Upper lobe of left lung (tissue), 6 donors: ENCODE results near the gene DEFB124. TPM values are rescaled to one million over a fixed set of nuclear protein-coding genes. Genes with fewer than 3 reads are reported as not detected.

Source experiments
- ATAC-seq, 2 donors: fragments of 200-7000 bp; cut with Tn5 transposase; one replicate each; pipeline ENCODE4 v1.9.1; 2022; ENCODE audit warnings: mild to moderate bottlenecking in 2 of 2, moderate library complexity in 2 of 2; ENCODE audit not compliant: low FRiP score in 2 of 2
- DNase-seq, 2 donors: peaks; one replicate each; pipeline ENCODE4 v3.0.0-alpha.2; 2019 to 2020
- H3K27ac ChIP-seq, 4 donors: fragments of 200-600 bp; sonication (generic); one replicate each; pipeline ENCODE4 v1.5.1; 2016 to 2019
- H3K27me3 ChIP-seq, 4 donors: fragments of 200-600 bp; sonication (generic); one replicate each; pipeline ENCODE4 v1.5.1; 2017 to 2019
- H3K36me3 ChIP-seq, 4 donors: fragments of 200-600 bp; sonication (generic); one replicate each; pipeline ENCODE4 v1.5.1; 2016 to 2019
- H3K4me1 ChIP-seq, 4 donors: fragments of 200-600 bp; sonication (generic); one replicate each; pipeline ENCODE4 v1.5.1; 2018 to 2019
- H3K4me3 ChIP-seq, 4 donors: fragments of 200-600 bp; sonication (generic); one replicate each; pipeline ENCODE4 v1.5.1; 2017 to 2019; ENCODE audit warnings: mild to moderate bottlenecking in 2 of 4, moderate library complexity in 1 of 4
- H3K9me3 ChIP-seq, 4 donors: fragments of 200-600 bp; sonication (generic); one replicate each; pipeline ENCODE4 v1.5.1; 2018 to 2019
- EP300 ChIP-seq, 4 donors: sonication (generic); formaldehyde crosslinking; IDR thresholded peaks; one replicate each; pipeline ENCODE4 v1.5.1; 2017; ENCODE audit warnings: antibody characterized with exemption in 4 of 4, control low read depth in 2 of 4
- POLR2A ChIP-seq, 4 donors: fragments of 450-650 bp; IDR thresholded peaks; one replicate each; pipeline ENCODE4 v1.5.1; 2016 to 2017; ENCODE audit warnings: antibody characterized with exemption in 4 of 4, mild to moderate bottlenecking in 2 of 4
- POLR2AphosphoS5 ChIP-seq, 2 donors: sonication (generic); formaldehyde crosslinking; IDR thresholded peaks; one replicate each; pipeline ENCODE4 v1.5.1; 2017; ENCODE audit warnings: antibody characterized with exemption in 2 of 2
- WGBS, 2 donors: methylation state at CpG; one replicate each; pipeline ENCODE4 v1.1.5; 2017 to 2018; 5-methylcytosine and 5-hydroxymethylcytosine counted together
- total RNA-seq, 6 donors: library from RNA; depleted of rRNA in 4 of 6; stranded (reverse); fragments of >200 nt in 4 of 6; gene quantifications; one replicate each; pipeline versions ENCODE4 v1.1.0 to v1.2.1, GENCODE V29; 2016 to 2021
- TF ChIP-seq, protein P1 (sequence below), 6 experiments: fragments of 450-650 bp in 4 of 6; fragments of 200-600 bp in 2 of 6; sonication (generic) in 2 of 6; IDR thresholded peaks; one replicate each; pipeline ENCODE4 v1.5.1; 2016 to 2019; ENCODE audit warnings: antibody characterized with exemption in 6 of 6
- donor health status: DM: no; HTN: no; CAD: no; lungs with moderate emphysema.
- donor health status: DM: no; HTN: yes; CAD: no; lungs with severe emphysema.

DEFB124 gene
- total RNA-seq, 6 donors from 2014 or later: not detected

DNA sequence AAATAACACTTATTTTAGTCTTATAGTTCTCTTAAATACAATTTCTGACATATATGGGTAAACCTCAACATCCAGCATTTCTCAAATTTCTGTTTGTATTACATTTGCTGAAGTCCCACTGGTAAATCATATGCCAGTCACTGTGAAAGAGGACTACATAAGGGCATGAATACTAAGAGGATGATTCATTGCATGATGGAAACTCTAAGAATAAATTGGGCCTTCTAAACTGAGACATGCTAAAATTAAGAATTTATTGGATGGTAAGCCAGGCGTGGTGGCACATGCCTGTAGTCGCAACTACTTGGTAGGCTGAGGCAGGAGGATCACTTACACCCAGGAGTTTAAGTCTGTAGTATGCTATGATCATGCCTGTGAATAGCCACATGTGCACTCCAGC lies 22.4 kb downstream of the DEFB124 start:
- H3K27me3 ChIP-seq: no peaks in the 10 kb centered on the region
- no peak for ATAC-seq
- H3K36me3 ChIP-seq: no peaks in the 10 kb centered on the region
- TF ChIP-seq POLR2A (IDR thresholded peaks at IDR 0.05) (no peak), POLR2AphosphoS5 (IDR thresholded peaks at IDR 0.05) (no peak), EP300 (IDR thresholded peaks at IDR 0.05) (no peak)
- TF ChIP-seq, protein P1, sequence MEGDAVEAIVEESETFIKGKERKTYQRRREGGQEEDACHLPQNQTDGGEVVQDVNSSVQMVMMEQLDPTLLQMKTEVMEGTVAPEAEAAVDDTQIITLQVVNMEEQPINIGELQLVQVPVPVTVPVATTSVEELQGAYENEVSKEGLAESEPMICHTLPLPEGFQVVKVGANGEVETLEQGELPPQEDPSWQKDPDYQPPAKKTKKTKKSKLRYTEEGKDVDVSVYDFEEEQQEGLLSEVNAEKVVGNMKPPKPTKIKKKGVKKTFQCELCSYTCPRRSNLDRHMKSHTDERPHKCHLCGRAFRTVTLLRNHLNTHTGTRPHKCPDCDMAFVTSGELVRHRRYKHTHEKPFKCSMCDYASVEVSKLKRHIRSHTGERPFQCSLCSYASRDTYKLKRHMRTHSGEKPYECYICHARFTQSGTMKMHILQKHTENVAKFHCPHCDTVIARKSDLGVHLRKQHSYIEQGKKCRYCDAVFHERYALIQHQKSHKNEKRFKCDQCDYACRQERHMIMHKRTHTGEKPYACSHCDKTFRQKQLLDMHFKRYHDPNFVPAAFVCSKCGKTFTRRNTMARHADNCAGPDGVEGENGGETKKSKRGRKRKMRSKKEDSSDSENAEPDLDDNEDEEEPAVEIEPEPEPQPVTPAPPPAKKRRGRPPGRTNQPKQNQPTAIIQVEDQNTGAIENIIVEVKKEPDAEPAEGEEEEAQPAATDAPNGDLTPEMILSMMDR (IDR thresholded peaks at IDR 0.05): no peak
- H3K4me1 ChIP-seq: no peaks in the 10 kb centered on the region
- no peak overlapping the region for H3K4me3 ChIP-seq
- no peak overlapping the region for H3K27ac ChIP-seq
- H3K9me3 ChIP-seq: no peaks in the 10 kb centered on the region
- WGBS, 2 donors: 75 to 85% methylated on average over 2 of the region's 2 CpGs
- no peak for DNase-seq

DNA sequence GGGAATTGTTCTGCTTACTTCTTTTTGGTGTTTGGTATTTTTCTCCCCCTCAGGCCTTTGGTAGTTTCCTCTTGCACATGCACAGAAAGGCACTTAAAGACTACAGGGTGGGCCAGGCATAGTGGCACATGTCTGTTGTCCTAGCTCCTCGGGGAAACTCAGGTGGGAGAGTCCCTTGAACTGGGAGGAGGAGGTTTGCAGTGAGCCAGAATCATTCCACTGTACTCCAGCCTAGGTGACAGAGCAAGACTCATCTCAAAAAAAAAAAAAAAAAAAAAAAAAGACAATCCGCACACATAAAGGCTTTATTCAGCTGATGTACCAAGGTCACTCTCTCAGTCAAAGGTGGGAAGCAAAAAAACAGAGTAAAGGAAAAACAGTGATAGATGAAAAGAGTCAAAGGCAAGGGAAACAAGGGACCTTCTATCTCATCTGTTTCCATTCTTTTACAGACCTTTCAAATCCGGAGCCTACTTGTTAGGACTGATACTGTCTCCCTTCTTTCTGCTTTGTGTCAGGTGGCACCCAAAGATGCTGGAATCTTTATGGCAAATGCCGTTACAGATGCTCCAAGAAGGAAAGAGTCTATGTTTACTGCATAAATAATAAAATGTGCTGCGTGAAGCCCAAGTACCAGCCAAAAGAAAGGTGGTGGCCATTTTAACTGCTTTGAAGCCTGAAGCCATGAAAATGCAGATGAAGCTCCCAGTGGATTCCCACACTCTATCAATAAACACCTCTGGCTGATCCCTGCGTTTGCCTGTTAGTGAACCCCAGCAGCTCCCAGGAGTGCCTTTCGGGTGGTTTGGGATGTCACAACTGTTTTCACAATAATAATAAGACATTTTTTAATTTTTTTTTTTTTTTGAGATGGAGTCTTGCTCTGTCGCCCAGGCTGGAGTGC lies 25.2 kb downstream of the DEFB124 start:
- no peak for TF ChIP-seq POLR2A (IDR thresholded peaks at IDR 0.05)
- TF ChIP-seq, protein P1 (IDR thresholded peaks at IDR 0.05): no peak
- TF ChIP-seq EP300 (IDR thresholded peaks at IDR 0.05): no peak
- TF ChIP-seq POLR2AphosphoS5 (IDR thresholded peaks at IDR 0.05): no peak
- ATAC-seq: no peak
- no peak for DNase-seq
- Histone ChIP-seq H3K27me3 (no peaks in the 10 kb centered on the region), H3K36me3 (no peaks in the 10 kb centered on the region), H3K4me3 (no peak overlapping the region), H3K27ac (no peak overlapping the region), H3K9me3 (no peaks in the 10 kb centered on the region), H3K4me1 (no peaks in the 10 kb centered on the region)
- WGBS, 2 donors: 72 to 74% methylated on average over 8 of the region's 8 CpGs

DNA sequence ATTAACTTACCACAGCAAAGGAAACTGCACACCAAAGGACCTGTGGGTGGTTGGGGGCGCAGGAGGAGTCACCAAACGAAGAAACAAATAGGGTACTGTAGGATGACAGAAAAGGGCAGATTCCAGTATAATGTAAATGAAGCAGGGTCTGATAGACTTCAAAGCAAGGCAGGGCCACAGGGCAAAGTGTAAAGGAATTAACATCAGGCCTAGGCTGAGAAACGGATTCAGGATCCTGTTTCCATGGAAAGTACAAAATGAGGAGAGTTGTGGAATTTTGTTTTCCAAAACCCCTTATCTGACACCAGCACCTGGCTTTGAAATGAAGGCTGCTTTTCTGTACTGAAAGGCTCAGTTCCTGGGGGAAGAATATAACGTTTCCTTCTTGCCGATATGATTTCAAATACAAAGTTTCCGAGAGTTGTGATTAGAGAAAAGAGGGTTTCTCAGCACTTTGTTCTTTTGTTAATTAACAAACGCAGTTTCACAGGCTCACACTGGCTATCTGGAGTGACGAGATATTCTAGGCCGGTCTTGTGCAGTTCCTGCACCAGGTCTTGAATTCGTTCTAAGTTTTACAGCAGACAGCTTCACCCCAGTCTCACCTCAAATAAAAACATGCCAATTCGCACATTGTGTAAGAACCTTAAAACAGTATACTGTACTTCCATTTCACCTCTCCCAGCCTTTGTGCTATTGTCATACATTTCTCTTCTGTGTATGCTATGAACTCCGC lies 28.7 kb downstream of the DEFB124 start:
- DNase-seq (no peak), ATAC-seq (no peak)
- H3K4me3 ChIP-seq: no peak overlapping the region
- H3K9me3 ChIP-seq: no peaks in the 10 kb centered on the region
- no peak for TF ChIP-seq EP300 (IDR thresholded peaks at IDR 0.05)
- TF ChIP-seq, protein P1 (IDR thresholded peaks at IDR 0.05): no peak
- TF ChIP-seq POLR2AphosphoS5 (IDR thresholded peaks at IDR 0.05): no peak
- no peaks in the 10 kb centered on the region for H3K4me1 ChIP-seq
- no peak overlapping the region for H3K27ac ChIP-seq
- 75 to 80% methylated on average over 12 of the region's 12 CpGs for WGBS, 2 donors
- no peaks in the 10 kb centered on the region for H3K27me3 ChIP-seq
- no peaks in the 10 kb centered on the region for H3K36me3 ChIP-seq

DNA sequence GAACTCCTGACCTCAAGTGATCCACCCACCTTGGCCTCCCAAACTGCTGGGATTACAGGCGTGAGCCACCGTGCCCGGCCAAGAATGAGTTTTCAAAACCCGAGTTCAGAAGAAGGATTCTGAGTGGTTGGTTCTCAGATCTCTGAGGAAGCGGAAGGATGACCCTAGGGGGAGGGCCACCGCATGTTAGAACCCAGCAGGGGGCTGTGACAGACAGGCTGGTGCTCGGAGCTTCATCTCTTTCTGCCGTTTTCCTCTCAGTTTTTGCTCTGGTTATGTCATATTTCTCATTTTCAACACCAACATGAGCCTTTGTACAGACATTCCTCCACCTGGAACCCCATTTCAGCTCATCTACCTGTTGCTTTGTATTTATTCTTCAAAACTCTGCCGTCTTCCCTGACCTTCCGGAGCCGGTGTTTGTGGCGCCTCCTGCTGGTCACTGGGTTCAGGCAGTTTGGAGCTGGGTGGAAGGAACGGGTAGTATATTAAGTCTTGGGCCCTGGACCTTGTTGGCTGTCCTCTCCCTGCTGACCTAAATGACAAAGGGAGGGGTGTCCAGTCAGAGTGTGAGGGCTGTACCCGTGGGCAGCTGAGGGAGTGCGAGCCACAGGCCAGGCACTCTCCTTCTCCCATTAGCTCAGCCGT lies 34.8 kb downstream of the DEFB124 start, which contains the start of gene DEFB123:
Gene DEFB123, plus strand, starts transcription at position 621 of the 648 bp plus-strand sequence. CDS start 67 bp downstream, outside the sequence.
- H3K27ac ChIP-seq: no peak within 1 kb of the TSS
- H3K4me1 ChIP-seq: no peaks in the 10 kb centered on the region
- ATAC-seq (no peak), DNase-seq (no peak)
- no peak within 1 kb of the TSS for H3K4me3 ChIP-seq
- no peaks in the 10 kb centered on the region for H3K9me3 ChIP-seq
- H3K36me3 ChIP-seq: no peaks in the 10 kb centered on the region
- TF ChIP-seq EP300 (IDR thresholded peaks at IDR 0.05) (no peak), POLR2AphosphoS5 (IDR thresholded peaks at IDR 0.05) (no peak), POLR2A (IDR thresholded peaks at IDR 0.05) (no peak)
- TF ChIP-seq, protein P1 (IDR thresholded peaks at IDR 0.05): no peak
- no peaks in the 10 kb centered on the region for H3K27me3 ChIP-seq
- WGBS, 2 donors: 79 to 82% methylated on average over 15 to 16 of the region's 16 CpGs
